ENCODE data around the gene CCL20.

- TF ChIP-seq, protein P1, sequence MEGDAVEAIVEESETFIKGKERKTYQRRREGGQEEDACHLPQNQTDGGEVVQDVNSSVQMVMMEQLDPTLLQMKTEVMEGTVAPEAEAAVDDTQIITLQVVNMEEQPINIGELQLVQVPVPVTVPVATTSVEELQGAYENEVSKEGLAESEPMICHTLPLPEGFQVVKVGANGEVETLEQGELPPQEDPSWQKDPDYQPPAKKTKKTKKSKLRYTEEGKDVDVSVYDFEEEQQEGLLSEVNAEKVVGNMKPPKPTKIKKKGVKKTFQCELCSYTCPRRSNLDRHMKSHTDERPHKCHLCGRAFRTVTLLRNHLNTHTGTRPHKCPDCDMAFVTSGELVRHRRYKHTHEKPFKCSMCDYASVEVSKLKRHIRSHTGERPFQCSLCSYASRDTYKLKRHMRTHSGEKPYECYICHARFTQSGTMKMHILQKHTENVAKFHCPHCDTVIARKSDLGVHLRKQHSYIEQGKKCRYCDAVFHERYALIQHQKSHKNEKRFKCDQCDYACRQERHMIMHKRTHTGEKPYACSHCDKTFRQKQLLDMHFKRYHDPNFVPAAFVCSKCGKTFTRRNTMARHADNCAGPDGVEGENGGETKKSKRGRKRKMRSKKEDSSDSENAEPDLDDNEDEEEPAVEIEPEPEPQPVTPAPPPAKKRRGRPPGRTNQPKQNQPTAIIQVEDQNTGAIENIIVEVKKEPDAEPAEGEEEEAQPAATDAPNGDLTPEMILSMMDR (IDR thresholded peaks at IDR 0.05), result no peak
- no peak for TF ChIP-seq POLR2AphosphoS5 (IDR thresholded peaks at IDR 0.05; ENCODE audit: low read depth, low read length)
- no peak for TF ChIP-seq EZH2phosphoT487 (IDR thresholded peaks at IDR 0.05; ENCODE audit: borderline replicate concordance, low read depth)
- TF ChIP-seq, protein P2, sequence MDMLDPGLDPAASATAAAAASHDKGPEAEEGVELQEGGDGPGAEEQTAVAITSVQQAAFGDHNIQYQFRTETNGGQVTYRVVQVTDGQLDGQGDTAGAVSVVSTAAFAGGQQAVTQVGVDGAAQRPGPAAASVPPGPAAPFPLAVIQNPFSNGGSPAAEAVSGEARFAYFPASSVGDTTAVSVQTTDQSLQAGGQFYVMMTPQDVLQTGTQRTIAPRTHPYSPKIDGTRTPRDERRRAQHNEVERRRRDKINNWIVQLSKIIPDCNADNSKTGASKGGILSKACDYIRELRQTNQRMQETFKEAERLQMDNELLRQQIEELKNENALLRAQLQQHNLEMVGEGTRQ (IDR thresholded peaks at IDR 0.05; ENCODE audit: borderline replicate concordance, low read depth, low read length), result no peak
- no peak for TF ChIP-seq RAD21 (IDR thresholded peaks at IDR 0.05; ENCODE audit: low read length)
- no peak for TF ChIP-seq SMC3 (IDR thresholded peaks at IDR 0.05; ENCODE audit: low read depth, low read length)
Measured at GRCh38 chr2:227856697-227857096, 43.1 kb downstream of the CCL20 start.

Measured in SK-N-SH (cell line).